WTC11 (cell line): Measurements from ENCODE around the gene HDGF. TPM values are rescaled to one million over a fixed set of nuclear protein-coding genes. Genes with fewer than 3 reads are reported as not detected.

ENCODE experiments used
- ATAC-seq: fragments of 200-7000 bp; cut with Tn5 transposase; 2 replicates; pipeline ENCODE4 v1.10.0; 2021; ENCODE audit warnings: mild to moderate bottlenecking, moderate library complexity
- CTCF ChIA-PET: fragments of 300-600 bp; sonication (Branson Sonifier 250); formaldehyde crosslinking; loops from one replicate; lab custom pipeline; 2021; ENCODE audit warnings: antibody characterized with exemption; lab: Charles Lee
- POLR2A ChIA-PET: fragments of 350-600 bp; sonication (Branson Sonifier 250); formaldehyde crosslinking; loops from one replicate; lab custom pipeline; 2021; ENCODE audit warnings: antibody characterized with exemption; lab: Charles Lee
- DNase-seq: peaks from one replicate; pipeline ENCODE4 v3.0.0; 2021; ENCODE audit warnings: low spot score
- H3K27ac Mint-ChIP-seq: 2 replicates; pipeline ENCODE4 v1.8.0; 2021; ENCODE audit warnings: mixed read lengths
- H3K27me3 Mint-ChIP-seq: 2 replicates; pipeline ENCODE4 v1.8.0; 2021; ENCODE audit warnings: low read depth, mild to moderate bottlenecking, moderate library complexity, mixed read lengths
- H3K36me3 Mint-ChIP-seq: 2 replicates; pipeline ENCODE4 v1.8.0; 2021; ENCODE audit warnings: mixed read lengths
- H3K4me1 Mint-ChIP-seq: 2 replicates; pipeline ENCODE4 v1.8.0; 2022; ENCODE audit warnings: mixed read lengths
- H3K4me3 Mint-ChIP-seq: 2 replicates; pipeline ENCODE4 v1.8.0; 2021; ENCODE audit warnings: mild to moderate bottlenecking, moderate library complexity, mixed read lengths
- H3K9me3 Mint-ChIP-seq: 2 replicates; pipeline ENCODE4 v1.8.0; 2021; ENCODE audit warnings: mixed read lengths
- AR ChIP-seq: fragments of 250-450 bp; sonication (Bioruptor Pico); IDR thresholded peaks from 2 replicates; pipeline ENCODE4 v1.9.0; 2021; ENCODE audit warnings: mild to moderate bottlenecking
- ATF1 ChIP-seq: sonication (generic); formaldehyde crosslinking; IDR thresholded peaks from 2 replicates; pipeline ENCODE4 v1.8.1; 2023; ENCODE audit warnings: mild to moderate bottlenecking, moderate library complexity, missing genetic modification reagents
- ATF2 ChIP-seq: sonication (generic); formaldehyde crosslinking; IDR thresholded peaks from 2 replicates; pipeline ENCODE4 v1.8.1; 2022; ENCODE audit warnings: low read depth, missing genetic modification reagents, borderline replicate concordance
- CREM ChIP-seq: sonication (generic); formaldehyde crosslinking; IDR thresholded peaks from 2 replicates; pipeline ENCODE4 v1.8.1; 2022; ENCODE audit warnings: mild to moderate bottlenecking, missing genetic modification reagents, moderate library complexity
- E2F5 ChIP-seq: sonication (generic); formaldehyde crosslinking; IDR thresholded peaks from 2 replicates; pipeline ENCODE4 v1.8.1; 2022; ENCODE audit warnings: mild to moderate bottlenecking, moderate library complexity, missing genetic modification reagents
- ESRRA ChIP-seq: sonication (generic); formaldehyde crosslinking; IDR thresholded peaks from 2 replicates; pipeline ENCODE4 v1.8.1; 2022; ENCODE audit warnings: mild to moderate bottlenecking, missing genetic modification reagents, borderline replicate concordance
- ETV6 ChIP-seq: sonication (generic); formaldehyde crosslinking; IDR thresholded peaks from 2 replicates; pipeline ENCODE4 v1.8.1; 2022; ENCODE audit warnings: mild to moderate bottlenecking, missing genetic modification reagents
- FOXK1 ChIP-seq: sonication (generic); formaldehyde crosslinking; IDR thresholded peaks from 2 replicates; pipeline ENCODE4 v1.8.0; 2022; ENCODE audit warnings: mild to moderate bottlenecking, moderate library complexity, missing genetic modification reagents
- GABPB1 ChIP-seq: sonication (generic); formaldehyde crosslinking; IDR thresholded peaks from 2 replicates; pipeline ENCODE4 v1.8.1; 2023; ENCODE audit warnings: mild to moderate bottlenecking, missing genetic modification reagents
- HMGA2 ChIP-seq: fragments of 250-450 bp; sonication (Bioruptor Pico); IDR thresholded peaks from 2 replicates; pipeline ENCODE4 v1.4.0; 2021; ENCODE audit warnings: mild to moderate bottlenecking, moderate library complexity
- HMGXB4 ChIP-seq: sonication (generic); formaldehyde crosslinking; IDR thresholded peaks from 2 replicates; pipeline ENCODE4 v1.8.1; 2023; ENCODE audit warnings: mild to moderate bottlenecking, moderate library complexity, missing genetic modification reagents
- JAZF1 ChIP-seq: fragments of 250-450 bp; sonication (Bioruptor Pico); IDR thresholded peaks from 2 replicates; pipeline ENCODE4 v1.9.0; 2021; ENCODE audit warnings: moderate library complexity, mild to moderate bottlenecking, inconsistent platforms
- JUN ChIP-seq: sonication (generic); formaldehyde crosslinking; IDR thresholded peaks from 2 replicates; pipeline ENCODE4 v1.8.0; 2023; ENCODE audit warnings: mild to moderate bottlenecking, missing genetic modification reagents
- KAT7 ChIP-seq: sonication (generic); formaldehyde crosslinking; IDR thresholded peaks from 2 replicates; pipeline ENCODE4 v1.8.1; 2023; ENCODE audit warnings: missing genetic modification reagents, mild to moderate bottlenecking, borderline replicate concordance
- MYBL2 ChIP-seq: sonication (generic); formaldehyde crosslinking; IDR thresholded peaks from 2 replicates; pipeline ENCODE4 v1.8.1; 2023; ENCODE audit warnings: mild to moderate bottlenecking, moderate library complexity, missing genetic modification reagents
- NFATC4 ChIP-seq: fragments of 250-450 bp; sonication (Bioruptor Pico); IDR thresholded peaks from 2 replicates; pipeline ENCODE4 v1.9.0; 2021; ENCODE audit warnings: mild to moderate bottlenecking
- NFE2L1 ChIP-seq: sonication (generic); formaldehyde crosslinking; IDR thresholded peaks from 2 replicates; pipeline ENCODE4 v1.8.1; 2023; ENCODE audit warnings: missing genetic modification reagents
- NR2C2 ChIP-seq: sonication (generic); formaldehyde crosslinking; IDR thresholded peaks from 2 replicates; pipeline ENCODE4 v1.8.0; 2022; ENCODE audit warnings: mild to moderate bottlenecking, missing genetic modification reagents
- OVOL2 ChIP-seq: fragments of 250-450 bp; sonication (Bioruptor Pico); IDR thresholded peaks from 2 replicates; pipeline ENCODE4 v1.9.0; 2021; ENCODE audit warnings: mild to moderate bottlenecking, borderline replicate concordance
- PRDM15 ChIP-seq: sonication (generic); formaldehyde crosslinking; IDR thresholded peaks from 2 replicates; pipeline ENCODE4 v1.8.0; 2022; ENCODE audit warnings: missing genetic modification reagents
- PRRX2 ChIP-seq: fragments of 250-450 bp; sonication (Bioruptor Pico); IDR thresholded peaks from 2 replicates; pipeline ENCODE4 v1.8.0; 2021; ENCODE audit warnings: mild to moderate bottlenecking
- RELA ChIP-seq: sonication (generic); formaldehyde crosslinking; IDR thresholded peaks from 2 replicates; pipeline ENCODE4 v1.8.1; 2022; ENCODE audit warnings: missing genetic modification reagents, mild to moderate bottlenecking, borderline replicate concordance
- SMAD3 ChIP-seq: sonication (generic); formaldehyde crosslinking; IDR thresholded peaks from 2 replicates; pipeline ENCODE4 v1.8.0; 2022; ENCODE audit warnings: missing genetic modification reagents, mild to moderate bottlenecking, borderline replicate concordance
- SP1 ChIP-seq: sonication (generic); formaldehyde crosslinking; conservative IDR thresholded peaks from 2 replicates; pipeline ENCODE4 v1.8.1; 2022; ENCODE audit warnings: missing genetic modification reagents
- TEAD1 ChIP-seq: sonication (generic); formaldehyde crosslinking; IDR thresholded peaks from 2 replicates; pipeline ENCODE4 v1.8.0; 2022; ENCODE audit warnings: mild to moderate bottlenecking, missing genetic modification reagents
- ZNF219 ChIP-seq: sonication (generic); formaldehyde crosslinking; IDR thresholded peaks from 2 replicates; pipeline ENCODE4 v1.8.0; 2023; ENCODE audit warnings: missing genetic modification reagents, mild to moderate bottlenecking, borderline replicate concordance
- total RNA-seq: library from RNA; stranded (reverse); gene quantifications from 3 replicates; pipeline ENCODE4 v1.2.3, GENCODE V29; 2021
- TF ChIP-seq, protein P1 (sequence below): sonication (generic); formaldehyde crosslinking; IDR thresholded peaks from 2 replicates; pipeline ENCODE4 v1.8.0; 2022; ENCODE audit warnings: mild to moderate bottlenecking, missing genetic modification reagents

HDGF gene
- total RNA-seq, 1 experiment from 2014 or later, result 339 TPM

- peak; percentile 9; the same call in 1 of the 2 replicates for TF ChIP-seq PRDM15
- peak; percentile 96 for TF ChIP-seq SP1 (CRISPR knock-in tag)
- TF ChIP-seq HMGXB4, result no peak
- TF ChIP-seq ETV6, result peak; percentile 98
- no peak for TF ChIP-seq ATF1 (CRISPR knock-in tag)
- TF ChIP-seq TEAD1, result peak; percentile 33; the same call in 1 of the 2 replicates
- peak; percentile 86 for TF ChIP-seq GABPB1
- TF ChIP-seq ESRRA, result no peak
- TF ChIP-seq MYBL2 (CRISPR knock-in tag), result peak; percentile 76; the same call in 1 of the 2 replicates
- no peak for TF ChIP-seq NFATC4
- TF ChIP-seq NFE2L1, result 0 out of 2 replicates have a peak, but pooled peaks have one; percentile 20
- TF ChIP-seq HMGA2 (CRISPR knock-in tag), result no peak
- peak; percentile 87 for TF ChIP-seq E2F5 (CRISPR knock-in tag)
- no peak for TF ChIP-seq OVOL2 (CRISPR knock-in tag)
- peak; percentile 91 for TF ChIP-seq CREM (CRISPR knock-in tag)
- TF ChIP-seq FOXK1 (CRISPR knock-in tag), result peak; percentile 93
- no peak for TF ChIP-seq JAZF1 (CRISPR knock-in tag)
- TF ChIP-seq KAT7 (CRISPR knock-in tag), result no peak; the same call in 1 of the 2 replicates
- TF ChIP-seq, protein P1, sequence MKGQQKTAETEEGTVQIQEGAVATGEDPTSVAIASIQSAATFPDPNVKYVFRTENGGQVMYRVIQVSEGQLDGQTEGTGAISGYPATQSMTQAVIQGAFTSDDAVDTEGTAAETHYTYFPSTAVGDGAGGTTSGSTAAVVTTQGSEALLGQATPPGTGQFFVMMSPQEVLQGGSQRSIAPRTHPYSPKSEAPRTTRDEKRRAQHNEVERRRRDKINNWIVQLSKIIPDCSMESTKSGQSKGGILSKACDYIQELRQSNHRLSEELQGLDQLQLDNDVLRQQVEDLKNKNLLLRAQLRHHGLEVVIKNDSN (CRISPR knock-in tag), result peak; percentile 23
- TF ChIP-seq ZNF219, result no peak
- no peak for TF ChIP-seq NR2C2
Observed at GRCh38 chr1:156740741-156741480, 10.6 kb downstream of the HDGF start, which contains the start of gene MRPL24 (continued).

GRCh38 chr1:156740237-156740740 is 11.2 kb downstream of the HDGF start:
- no peak for TF ChIP-seq JUN (CRISPR knock-in tag)
- TF ChIP-seq SMAD3 (CRISPR knock-in tag), result no peak
- TF ChIP-seq ATF2 (CRISPR knock-in tag), result no peak
- TF ChIP-seq TEAD1, result no peak
- TF ChIP-seq AR (CRISPR knock-in tag), result no peak
- TF ChIP-seq PRRX2, result no peak
- TF ChIP-seq RELA, result no peak
- peaks cover 18% of the 10 kb centered on the region for H3K4me1 Mint-ChIP-seq
- ChIA-PET POLR2A (interaction anchor here (0.5 to 2.1 kb wide), 14 partner anchors 10 to 594 kb away, joined by 3 to 36 read pairs (median 6); partner anchors contain the start of genes HDGF, ISG20L2, METTL25B and PRCC), CTCF (interaction anchor here (1.0 to 2.2 kb wide), 8 partner anchors 12 to 120 kb away, joined by 3 to 42 read pairs (median 10); partner anchors contain the start of genes ISG20L2, METTL25B and NTRK1)
- peak overlapping the region; percentile 90 for H3K4me3 Mint-ChIP-seq
- H3K9me3 Mint-ChIP-seq, result no peaks in the 10 kb centered on the region
- no peaks in the 10 kb centered on the region for H3K27me3 Mint-ChIP-seq
- peak overlapping the region; percentile 98 for H3K27ac Mint-ChIP-seq
- DNase-seq (no peak), ATAC-seq (peak; percentile 11)
- peaks cover 26% of the 10 kb centered on the region for H3K36me3 Mint-ChIP-seq
